OCI-LY7 (cell line): ENCODE results near the gene THSD7A. TPM values are rescaled to one million over a fixed set of nuclear protein-coding genes. Genes with fewer than 3 reads are reported as not detected.

Source experiments
- BruUV-seq: library from RNA; stranded (reverse); fragments of 400-500 nt; replicated peaks from 2 replicates; lab custom pipeline; 2021; lab: Mats Ljungman, UMichigan
- CTCF ChIA-PET: fragments of 300-600 bp; sonication (Branson Sonifier 250); formaldehyde crosslinking; loops from one replicate; lab custom pipeline; 2022; ENCODE audit warnings: antibody characterized with exemption; ENCODE audit not compliant: unreplicated experiment; lab: Charles Lee
- POLR2A ChIA-PET: fragments of 300-600 bp; sonication (Branson Sonifier 250); formaldehyde crosslinking; loops from one replicate; lab custom pipeline; 2022; ENCODE audit warnings: antibody characterized with exemption; lab: Charles Lee
- DNase-seq: peaks from one replicate; pipeline ENCODE4 v3.0.0-alpha.2; 2015; ENCODE audit warnings: low spot score
- H2AFZ ChIP-seq: fragments of 200-600 bp; sonication (generic), shearing (Covaris generic); 2 replicates; pipeline ENCODE4 v1.6.1; 2014; ENCODE audit warnings: mild to moderate bottlenecking, antibody characterized with exemption, low read length, moderate library complexity
- H3K27ac ChIP-seq: fragments of 200-600 bp; sonication (generic); 2 replicates; pipeline ENCODE4 v1.5.1; 2014; ENCODE audit warnings: mixed run types, low read depth, mild to moderate bottlenecking, moderate library complexity, low read length, inconsistent platforms; ENCODE audit not compliant: poor library complexity, severe bottlenecking
- H3K36me3 ChIP-seq: fragments of 200-600 bp; sonication (generic); 2 replicates; pipeline ENCODE4 v1.6.1; 2014; ENCODE audit warnings: mild to moderate bottlenecking, antibody characterized with exemption, low read length, moderate library complexity, mixed read lengths; ENCODE audit not compliant: insufficient read depth
- H3K4me1 ChIP-seq: fragments of 200-600 bp; sonication (generic); 2 replicates; pipeline ENCODE4 v1.5.1; 2014; ENCODE audit warnings: mild to moderate bottlenecking, low read length; ENCODE audit not compliant: insufficient read depth, poor library complexity, severe bottlenecking
- H3K4me2 ChIP-seq: fragments of 200-600 bp; sonication (generic); 2 replicates; pipeline ENCODE4 v1.6.1; 2014; ENCODE audit warnings: mild to moderate bottlenecking, low read length
- H3K4me3 ChIP-seq: fragments of 200-600 bp; sonication (generic); 2 replicates; pipeline ENCODE4 v1.5.1; 2014; ENCODE audit warnings: mild to moderate bottlenecking, low read depth, low read length; ENCODE audit not compliant: poor library complexity, severe bottlenecking
- H3K79me2 ChIP-seq: fragments of 200-600 bp; sonication (generic); 2 replicates; pipeline ENCODE4 v1.6.1; 2016; ENCODE audit warnings: low read depth, mild to moderate bottlenecking, low read length, moderate library complexity, mixed read lengths; ENCODE audit not compliant: insufficient read depth
- H3K9me2 ChIP-seq: fragments of 200-600 bp; sonication (generic); 2 replicates; pipeline ENCODE4 v1.6.1; 2016; ENCODE audit warnings: mild to moderate bottlenecking, low read length, mixed read lengths; ENCODE audit not compliant: insufficient read depth
- H3K9me3 ChIP-seq: fragments of 200-600 bp; sonication (generic); 2 replicates; pipeline ENCODE4 v1.6.1; 2014; ENCODE audit warnings: mild to moderate bottlenecking, mixed run types, low read length, mixed read lengths
- H4K20me1 ChIP-seq: fragments of 200-600 bp; sonication (generic); 2 replicates; pipeline ENCODE4 v1.6.1; 2014; ENCODE audit warnings: mild to moderate bottlenecking, antibody characterized with exemption, low read length, moderate library complexity, mixed read lengths; ENCODE audit not compliant: insufficient read depth
- CTCF ChIP-seq: fragments of 200-600 bp; sonication (generic); conservative IDR thresholded peaks from 2 replicates; pipeline ENCODE4 v1.5.1; 2014; ENCODE audit warnings: mild to moderate bottlenecking, antibody characterized with exemption, low read length, moderate library complexity, mixed read lengths
- EZH2phosphoT487 ChIP-seq: fragments of 200-600 bp; sonication (generic); IDR thresholded peaks from 2 replicates; pipeline ENCODE4 v1.6.1; 2018; ENCODE audit warnings: low read depth, borderline replicate concordance, mild to moderate bottlenecking, mixed run types, antibody characterized with exemption, low read length, moderate library complexity, mixed read lengths
- intact Hi-C: fragments of 100-400 bp; cut with micrococcal nuclease; formaldehyde crosslinking; loops from one replicate; pipeline ENCODE4 v1.10.0; 2022; ENCODE audit not compliant: unreplicated experiment
- total RNA-seq, 2 experiments: library from RNA; depleted of rRNA in 1 of 2; stranded (reverse); fragments of >200 nt in 1 of 2; shearing (Covaris generic) in 1 of 2; gene quantifications; 2 replicates each; pipeline ENCODE4 v1.2.3, GENCODE V29; 2014 to 2022

Gene THSD7A
- total RNA-seq, 2 experiments from 2014 or later, result 0.13 TPM; not detected in 1

DNA sequence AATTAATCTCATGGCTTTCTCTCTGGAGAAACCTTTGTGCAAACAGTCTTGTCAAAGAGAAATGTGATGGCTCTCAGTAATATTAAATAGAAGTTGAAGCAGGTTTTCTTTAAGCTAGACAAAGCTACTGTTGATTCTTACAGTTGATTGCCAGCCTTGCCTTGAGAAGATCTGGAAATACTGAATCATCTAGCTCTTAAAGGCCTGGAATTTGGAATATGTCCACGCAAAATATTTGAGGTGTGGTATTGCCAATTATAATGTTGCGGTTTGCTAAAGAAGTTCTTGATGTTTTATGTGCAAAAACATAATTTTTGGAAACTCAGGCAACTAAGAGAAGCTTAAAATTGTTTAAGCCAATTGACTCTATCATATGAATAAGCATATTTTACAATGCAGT lies 486.4 kb downstream of the THSD7A start:
- CTCF ChIA-PET, result no interaction called here
- Histone ChIP-seq H4K20me1 (no peaks in the 10 kb centered on the region), H3K4me3 (no peak overlapping the region), H3K4me1 (no peaks in the 10 kb centered on the region), H3K4me2 (no peak overlapping the region), H3K27ac (no peak overlapping the region), H3K9me3 (no peaks in the 10 kb centered on the region), H3K79me2 (no peaks in the 10 kb centered on the region), H2AFZ (no peak overlapping the region), H3K9me2 (no peaks in the 10 kb centered on the region), H3K36me3 (no peaks in the 10 kb centered on the region)
- DNase-seq, result no peak
- intact Hi-C loops, result loop anchor here (10.0 kb wide), 1 partner anchor 461 kb away; no protein-coding TSS in a partner anchor
- BruUV-seq, result no TSS peak
- TF ChIP-seq EZH2phosphoT487 (no peak), CTCF (no peak)
- POLR2A ChIA-PET, result no interaction called here

DNA sequence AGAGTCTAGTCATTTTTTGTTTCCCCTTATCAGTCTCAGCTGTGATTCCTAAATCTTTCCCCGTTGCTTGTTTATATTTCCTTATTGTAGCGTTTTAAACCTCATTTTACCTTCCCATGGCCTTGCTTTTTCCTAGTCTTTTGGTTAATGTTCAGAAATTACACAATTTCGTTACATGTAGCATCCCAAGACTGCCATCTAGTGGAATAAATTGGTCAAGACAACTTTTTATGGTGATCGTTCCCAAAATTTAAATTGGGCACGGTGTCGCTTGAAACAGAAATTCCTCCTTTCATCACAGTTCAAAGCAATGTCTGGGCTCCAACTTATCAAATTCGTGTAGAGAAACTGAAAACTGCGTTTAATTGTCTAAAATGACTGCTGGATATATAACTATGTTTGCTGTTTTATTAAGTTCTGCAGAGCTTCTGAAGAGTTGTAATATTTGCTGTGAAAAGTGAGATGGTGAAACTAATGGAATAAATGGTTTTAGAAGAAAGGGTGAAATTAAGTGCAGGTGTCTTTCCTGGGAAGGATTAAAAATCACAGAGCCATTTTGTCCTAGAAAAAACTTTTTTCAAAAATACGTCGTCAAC lies 488.1 kb downstream of the THSD7A start:
- intact Hi-C loops, result loop anchor here (10.0 kb wide), 1 partner anchor 459 kb away; no protein-coding TSS in a partner anchor
- no peaks in the 10 kb centered on the region for H3K9me2 ChIP-seq
- no peaks in the 10 kb centered on the region for H3K9me3 ChIP-seq
- POLR2A ChIA-PET, result no interaction called here
- no peak overlapping the region for H3K27ac ChIP-seq
- no peak overlapping the region for H3K4me2 ChIP-seq
- no peak overlapping the region for H2AFZ ChIP-seq
- H3K36me3 ChIP-seq, result no peaks in the 10 kb centered on the region
- no peaks in the 10 kb centered on the region for H3K4me1 ChIP-seq
- H3K4me3 ChIP-seq, result no peak overlapping the region
- H3K79me2 ChIP-seq, result no peaks in the 10 kb centered on the region
- TF ChIP-seq CTCF, result peak; percentile 90
- no peak for TF ChIP-seq EZH2phosphoT487
- BruUV-seq, result no TSS peak
- CTCF ChIA-PET, result no interaction called here
- no peaks in the 10 kb centered on the region for H4K20me1 ChIP-seq
- peak; percentile 49 for DNase-seq

- no peaks in the 10 kb centered on the region for H3K9me2 ChIP-seq
- DNase-seq, result no peak
- H3K4me2 ChIP-seq, result no peak overlapping the region
- H4K20me1 ChIP-seq, result no peaks in the 10 kb centered on the region
- no peaks in the 10 kb centered on the region for H3K4me1 ChIP-seq
- ChIA-PET POLR2A (interaction anchor here (0.7 kb wide), 1 partner anchor 179 kb away, joined by 3 read pairs; no protein-coding TSS in a partner anchor), CTCF (no interaction called here)
- no peaks in the 10 kb centered on the region for H3K79me2 ChIP-seq
- H3K36me3 ChIP-seq, result no peaks in the 10 kb centered on the region
- no peak overlapping the region for H3K27ac ChIP-seq
- no TSS peak for BruUV-seq
- H2AFZ ChIP-seq, result no peak overlapping the region
- no peaks in the 10 kb centered on the region for H3K9me3 ChIP-seq
- intact Hi-C loops, result loop anchor here (10.0 kb wide), 1 partner anchor 458 kb away; no protein-coding TSS in a partner anchor
- TF ChIP-seq CTCF, result no peak
- no peak for TF ChIP-seq EZH2phosphoT487
- no peak overlapping the region for H3K4me3 ChIP-seq
Measured at GRCh38 chr7:11343136-11343535, 488.9 kb downstream of the THSD7A start.
